Measurements from ENCODE around the gene CCDC167. TPM values are rescaled to one million over a fixed set of nuclear protein-coding genes. Genes with fewer than 3 reads are reported as not detected.
A peak's percentile ranks its signal among the peaks of the same experiment; 100 is the strongest.

The CCDC167 gene
- 17.5 TPM for total RNA-seq

DNA sequence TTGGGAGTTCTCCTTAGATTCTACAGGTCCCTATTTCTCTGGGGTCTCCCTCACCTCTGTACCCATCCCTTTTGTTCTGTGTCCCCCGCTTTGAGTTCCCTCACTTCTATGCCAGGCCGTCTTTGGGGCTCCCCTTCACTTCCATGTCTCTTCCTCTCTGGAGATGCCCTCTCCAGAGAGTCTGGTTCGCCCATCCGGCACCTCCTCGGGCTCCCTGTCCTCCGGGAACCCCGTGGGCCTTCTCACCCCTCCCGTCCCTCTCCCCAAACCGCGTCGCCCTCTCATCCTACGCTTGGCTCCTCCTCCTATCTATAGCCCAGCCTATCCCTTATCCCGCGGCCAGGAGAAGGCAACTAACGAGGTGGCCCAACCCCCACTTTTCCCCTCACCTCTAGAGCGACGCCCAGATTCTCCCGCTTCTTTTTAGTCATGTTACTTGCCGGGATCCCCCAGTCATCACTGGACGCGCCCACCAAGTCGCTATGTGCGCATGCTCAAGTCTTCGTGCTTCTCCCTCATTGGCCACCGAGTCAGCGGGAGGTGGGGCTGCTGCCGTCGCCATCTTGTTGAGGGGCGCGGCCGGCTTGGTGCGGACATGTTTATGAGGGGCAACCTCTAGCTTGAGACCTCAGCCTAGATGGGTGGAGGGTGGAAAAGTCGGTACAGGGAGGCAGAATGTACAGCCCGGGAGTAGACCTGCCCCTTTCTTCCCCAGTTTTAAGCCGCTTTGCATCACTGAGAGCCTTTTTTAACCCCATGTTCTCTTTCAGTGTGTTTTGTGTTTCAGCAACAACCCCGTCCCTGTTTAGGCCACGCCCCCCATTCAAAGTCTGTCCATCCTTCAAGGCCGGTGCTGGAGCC lies at the start of gene CCDC167:
TSS of gene CCDC167 (minus strand) at position 461 of the 861 bp plus-strand sequence. CDS start at position 431, 30 bp downstream.
- FAIRE-seq, result no peak
- DNase-seq (ENCODE audit: low spot score in 2 of 2), result peak; percentile 80 to 88

DNA sequence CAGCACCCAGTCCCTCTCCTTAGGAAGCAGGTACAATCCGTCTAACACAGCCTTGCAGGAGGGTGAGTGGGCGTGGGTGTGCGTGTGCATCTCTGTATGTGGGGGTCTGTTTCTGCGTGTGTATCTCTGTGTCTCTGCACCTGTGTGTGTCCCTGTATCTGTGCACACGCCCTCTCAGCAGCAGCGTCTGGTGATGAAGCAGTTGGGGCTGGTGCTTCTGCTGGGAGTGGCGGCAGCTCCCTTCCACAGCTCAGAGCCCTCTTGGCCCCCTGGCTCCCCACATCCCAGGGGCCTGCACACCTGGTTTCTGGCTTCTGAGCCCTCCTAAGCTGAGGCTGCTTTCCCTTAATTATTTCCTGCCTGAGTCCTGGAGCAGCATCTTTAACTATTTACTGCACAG lies 49.5 kb upstream of the CCDC167 start:
- no peak for FAIRE-seq
- DNase-seq (ENCODE audit: low spot score in 2 of 2), result no peak

DNA sequence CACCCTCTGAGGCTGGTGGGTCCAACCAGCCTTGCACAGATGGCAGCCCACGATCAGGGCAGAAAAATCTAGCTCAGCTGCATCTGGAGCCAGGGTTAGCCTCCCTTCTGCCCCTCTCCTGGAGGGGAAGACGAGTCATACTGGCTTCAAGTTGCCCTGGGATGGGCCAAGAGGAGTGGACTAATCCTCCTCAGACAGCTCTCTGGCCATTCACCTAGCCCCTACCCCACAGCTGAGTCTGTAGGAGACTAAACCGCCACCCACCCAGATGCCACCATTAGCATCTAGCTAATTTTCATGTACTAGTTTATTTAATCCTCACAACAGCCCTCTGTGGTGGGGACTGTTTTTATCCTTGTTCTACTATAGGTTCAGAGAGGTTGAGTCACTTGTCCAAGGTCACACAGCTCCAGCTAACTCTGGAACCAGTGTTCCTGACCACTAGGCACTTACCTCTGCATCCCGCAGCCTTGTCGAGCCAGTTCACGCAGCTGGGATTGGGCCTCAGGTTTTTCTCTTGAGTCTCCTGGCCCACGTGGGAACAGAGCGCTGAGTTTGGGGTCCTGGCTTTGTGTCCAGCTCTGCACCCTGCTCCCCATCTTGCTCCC lies 48.5 kb upstream of the CCDC167 start:
- FAIRE-seq, result no peak
- DNase-seq (ENCODE audit: low spot score in 2 of 2), result no peak

DNA sequence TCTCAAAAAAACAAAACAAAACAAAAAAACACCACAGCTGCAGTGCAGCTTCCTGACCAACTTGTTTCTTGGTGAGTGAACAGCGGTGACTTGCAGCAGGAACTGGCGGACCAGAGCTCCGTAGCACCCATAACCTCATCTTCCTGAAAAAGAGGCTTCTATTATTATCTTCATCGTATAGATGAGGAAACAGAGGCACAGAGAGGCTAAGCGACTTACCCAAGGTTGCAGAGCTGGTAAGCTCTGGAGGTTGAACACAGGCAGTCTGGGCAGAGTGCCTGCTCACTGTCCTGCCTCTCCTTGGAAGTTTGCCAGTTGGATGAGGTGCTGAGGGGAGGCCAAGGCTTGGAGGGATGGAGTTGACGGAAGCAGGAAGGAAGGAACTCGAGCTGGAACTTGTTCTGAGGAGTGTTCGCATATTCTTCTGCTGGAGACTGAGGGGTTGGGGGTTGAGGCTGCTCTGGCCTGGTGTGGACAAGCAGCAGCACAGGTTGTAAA lies 47.9 kb upstream of the CCDC167 start:
- DNase-seq (ENCODE audit: low spot score in 2 of 2) (no peak), FAIRE-seq (no peak)

DNA sequence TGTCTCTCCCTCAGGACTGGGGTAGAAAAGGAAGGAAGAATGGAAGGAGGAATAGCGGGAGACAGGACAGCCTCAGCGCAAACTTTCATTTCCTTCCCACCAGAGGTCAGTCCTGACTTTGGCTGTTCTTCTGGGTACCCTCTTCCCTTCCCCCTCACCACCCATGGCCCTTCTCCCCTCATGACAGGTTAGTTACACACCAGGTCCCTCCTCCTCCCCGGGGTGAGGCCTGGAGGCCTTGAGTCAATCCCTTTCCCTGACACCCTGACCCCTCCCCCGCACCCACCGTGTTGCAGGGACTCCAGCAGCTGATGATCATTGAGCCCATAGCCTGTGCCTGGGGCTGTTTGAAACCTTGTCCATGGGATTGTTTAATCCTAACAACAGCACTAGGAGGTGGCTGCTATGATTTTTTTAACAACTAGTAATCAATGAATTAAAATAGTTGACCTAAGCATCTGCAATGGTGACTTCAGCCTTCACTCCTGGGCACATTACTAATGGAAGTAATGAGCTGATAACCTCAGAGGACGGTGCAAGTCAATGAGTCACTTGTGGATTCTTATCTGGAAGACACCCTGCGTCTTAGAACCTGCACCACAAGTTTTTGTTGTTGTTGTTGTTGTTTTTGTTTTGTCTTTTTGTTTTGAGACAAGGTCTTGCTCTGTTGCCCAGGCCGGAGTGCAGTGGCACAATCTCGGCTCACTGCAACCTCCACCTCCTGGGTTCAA lies 46.6 kb upstream of the CCDC167 start:
- DNase-seq (ENCODE audit: low spot score in 2 of 2) (no peak), FAIRE-seq (no peak)

DNA sequence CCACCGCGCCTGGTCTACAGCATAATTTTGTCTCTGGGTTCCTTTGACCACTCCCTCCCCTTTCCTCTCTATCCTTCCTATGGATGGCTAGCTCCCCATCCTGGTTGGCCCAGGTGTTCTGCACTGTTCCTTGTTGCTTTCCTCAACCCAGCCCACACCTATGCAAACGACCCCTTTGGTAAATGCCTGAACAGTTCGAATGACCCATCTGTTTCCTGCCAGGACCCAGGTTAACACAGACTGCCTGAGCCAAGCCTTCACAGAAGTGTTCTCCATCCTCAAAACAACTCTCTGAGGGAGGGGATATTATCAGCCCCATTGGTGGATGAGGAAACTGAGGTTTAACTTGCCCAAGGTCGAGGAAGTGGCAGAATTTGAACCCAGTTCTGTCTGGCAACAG lies 44.8 kb upstream of the CCDC167 start:
- DNase-seq (ENCODE audit: low spot score in 2 of 2) (no peak), FAIRE-seq (no peak)

DNA sequence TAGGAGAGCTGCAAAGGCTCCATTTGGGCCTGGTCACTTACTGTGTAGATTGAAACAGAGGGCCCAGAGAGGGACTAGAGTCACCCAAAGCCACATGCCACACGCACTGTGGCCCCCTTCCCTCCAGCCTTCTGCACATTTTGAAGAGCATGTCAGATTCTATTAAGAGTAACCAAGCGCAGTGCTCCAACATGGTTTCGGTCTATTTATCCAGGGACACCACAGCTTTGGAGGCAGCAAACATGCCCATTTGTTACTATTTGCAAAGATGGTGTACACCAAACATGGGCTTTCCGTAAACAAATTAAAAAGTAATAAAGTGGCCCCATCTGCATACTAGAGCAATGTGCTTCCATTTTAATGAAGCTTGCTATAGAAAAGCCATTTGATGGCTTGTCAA lies 43.7 kb upstream of the CCDC167 start:
- no peak for FAIRE-seq
- no peak for DNase-seq (ENCODE audit: low spot score in 2 of 2)

DNA sequence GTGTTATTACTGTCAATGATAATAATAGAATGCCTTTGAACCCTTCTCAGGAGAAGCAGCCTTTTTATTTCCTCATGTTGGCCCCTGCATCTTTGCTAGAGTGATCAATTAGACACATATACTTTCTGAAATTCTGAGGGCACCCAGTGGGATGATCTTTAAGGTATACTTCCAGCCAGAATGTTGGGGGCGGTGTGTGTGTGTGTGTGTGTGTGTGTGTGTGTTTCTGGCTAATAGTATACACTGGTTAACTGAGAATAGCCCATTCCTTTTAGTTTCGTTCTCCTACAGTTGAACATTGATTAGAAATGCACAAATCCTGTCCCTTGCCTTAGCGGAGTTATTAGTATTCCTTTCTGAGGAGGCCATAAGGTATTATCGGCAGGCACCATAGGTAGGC lies 41.7 kb upstream of the CCDC167 start:
- no peak for FAIRE-seq
- DNase-seq (ENCODE audit: low spot score in 2 of 2), result no peak

DNA sequence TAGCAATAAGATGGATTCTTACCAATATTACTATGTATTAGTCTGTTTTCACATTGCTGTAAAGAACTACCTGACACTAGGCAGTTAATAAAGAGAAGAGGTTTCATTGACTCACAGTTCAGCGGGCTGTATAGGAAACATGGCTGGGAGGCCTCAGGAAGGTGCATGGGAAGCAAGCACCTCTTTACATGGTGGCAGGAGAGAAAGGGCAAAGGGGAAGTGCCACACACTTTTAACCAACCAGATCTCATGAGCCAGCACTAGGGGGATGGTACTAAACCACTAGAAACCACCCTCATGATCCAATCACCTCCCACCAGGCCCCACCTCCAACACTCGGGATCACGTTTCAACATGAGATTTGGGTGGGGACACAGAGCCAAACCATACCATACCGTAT lies 40.7 kb upstream of the CCDC167 start:
- DNase-seq (ENCODE audit: low spot score in 2 of 2) (no peak), FAIRE-seq (no peak)

DNA sequence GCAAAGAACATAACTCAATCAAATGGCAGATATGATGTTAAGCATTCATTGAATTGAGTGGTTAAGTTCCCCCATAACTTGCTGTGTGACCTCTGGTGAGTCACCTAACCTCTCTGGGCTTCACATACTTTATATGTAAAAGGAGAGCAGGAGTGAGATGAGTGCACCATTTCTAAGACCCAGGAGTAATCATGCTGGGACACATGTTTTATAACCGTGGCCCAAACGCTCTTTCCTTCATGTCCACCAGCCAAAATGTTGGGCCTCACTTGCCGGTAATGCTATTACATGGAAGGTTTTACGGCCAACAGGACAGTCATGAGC lies 40.3 kb upstream of the CCDC167 start:
- no peak for DNase-seq (ENCODE audit: low spot score in 2 of 2)
- FAIRE-seq, result no peak

DNA sequence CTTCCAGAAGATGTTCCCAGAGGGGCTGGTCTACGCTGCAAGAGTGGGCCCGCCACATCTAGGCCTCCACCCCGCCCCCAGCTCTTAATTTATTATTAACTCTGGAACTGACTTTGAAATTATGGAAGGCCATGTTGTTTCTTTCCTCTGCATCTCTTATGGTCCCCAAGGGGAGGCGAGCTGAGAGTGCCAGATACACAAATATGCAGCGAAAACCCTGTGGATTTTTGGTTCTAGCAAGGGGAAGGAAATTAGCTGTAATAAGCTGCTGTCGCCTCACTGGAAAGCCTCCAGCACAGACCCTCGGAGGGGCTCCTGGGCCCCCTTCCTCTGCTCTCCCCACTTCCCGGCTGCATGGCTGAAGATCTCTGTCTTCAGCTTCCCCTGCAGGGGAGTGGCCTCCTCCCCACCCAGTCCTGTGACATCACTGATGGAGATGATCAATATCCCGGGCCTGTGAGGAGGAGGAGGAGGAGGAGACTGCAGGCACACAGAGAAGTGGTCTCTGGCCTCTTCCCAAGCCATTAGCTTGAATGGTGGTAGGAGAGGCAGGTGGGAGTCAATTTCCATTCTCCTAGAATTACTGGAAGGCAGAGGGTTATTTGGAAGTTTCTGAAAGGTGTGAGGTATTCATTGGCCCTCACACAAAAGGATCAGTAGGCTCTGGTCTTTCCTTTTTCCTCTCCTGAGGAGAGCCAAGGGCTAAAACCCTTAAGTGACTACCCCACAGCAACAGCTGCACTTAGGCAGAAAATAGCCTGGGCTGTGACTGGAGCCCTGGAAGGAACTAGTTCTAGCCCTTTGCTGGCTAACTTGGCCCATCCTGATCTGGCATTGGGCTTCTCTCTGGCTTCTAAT lies 39.7 kb upstream of the CCDC167 start:
- FAIRE-seq, result no peak
- no peak for DNase-seq (ENCODE audit: low spot score in 2 of 2)

DNA sequence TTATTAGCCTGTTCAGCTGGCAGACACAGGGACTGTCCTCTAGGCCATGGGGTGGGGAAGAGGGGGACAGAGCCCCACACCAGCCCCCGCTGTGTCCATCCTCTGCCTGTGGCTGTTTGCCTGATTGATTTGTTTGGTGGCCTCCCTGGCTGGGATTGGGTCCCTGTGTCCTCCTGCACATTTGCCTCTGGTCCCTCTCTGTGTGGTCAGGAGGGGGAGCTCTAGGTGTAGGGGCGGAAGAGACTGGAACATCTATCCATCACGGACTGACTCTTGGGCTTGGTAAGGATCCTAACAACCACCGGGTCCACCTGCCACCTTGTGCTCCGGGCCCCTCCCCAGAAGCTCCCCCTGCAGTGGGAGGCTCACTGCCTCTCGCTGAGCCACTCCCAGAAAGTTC lies 38.4 kb upstream of the CCDC167 start:
- no peak for DNase-seq (ENCODE audit: low spot score in 2 of 2)
- no peak for FAIRE-seq

DNA sequence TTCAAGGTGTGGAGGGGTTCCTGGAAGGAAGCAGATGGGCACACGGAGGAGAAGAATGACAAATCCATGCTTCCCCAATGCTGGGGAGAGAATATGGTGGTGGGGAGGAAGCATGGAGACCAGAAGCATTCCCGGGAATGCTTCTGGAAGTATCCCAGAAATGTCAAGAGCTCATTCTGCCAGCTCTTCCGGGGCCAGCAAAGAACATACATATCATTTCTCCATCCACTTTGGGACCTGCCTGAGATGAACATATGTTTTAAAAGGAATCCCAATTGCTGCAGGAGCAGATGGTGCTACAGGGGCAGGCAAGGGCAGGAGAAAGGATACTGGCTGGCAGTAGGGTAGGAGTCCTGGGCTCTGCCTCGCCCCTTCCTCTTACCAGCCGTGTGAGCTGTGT lies 37.9 kb upstream of the CCDC167 start:
- no peak for DNase-seq (ENCODE audit: low spot score in 2 of 2)
- FAIRE-seq, result no peak

DNA sequence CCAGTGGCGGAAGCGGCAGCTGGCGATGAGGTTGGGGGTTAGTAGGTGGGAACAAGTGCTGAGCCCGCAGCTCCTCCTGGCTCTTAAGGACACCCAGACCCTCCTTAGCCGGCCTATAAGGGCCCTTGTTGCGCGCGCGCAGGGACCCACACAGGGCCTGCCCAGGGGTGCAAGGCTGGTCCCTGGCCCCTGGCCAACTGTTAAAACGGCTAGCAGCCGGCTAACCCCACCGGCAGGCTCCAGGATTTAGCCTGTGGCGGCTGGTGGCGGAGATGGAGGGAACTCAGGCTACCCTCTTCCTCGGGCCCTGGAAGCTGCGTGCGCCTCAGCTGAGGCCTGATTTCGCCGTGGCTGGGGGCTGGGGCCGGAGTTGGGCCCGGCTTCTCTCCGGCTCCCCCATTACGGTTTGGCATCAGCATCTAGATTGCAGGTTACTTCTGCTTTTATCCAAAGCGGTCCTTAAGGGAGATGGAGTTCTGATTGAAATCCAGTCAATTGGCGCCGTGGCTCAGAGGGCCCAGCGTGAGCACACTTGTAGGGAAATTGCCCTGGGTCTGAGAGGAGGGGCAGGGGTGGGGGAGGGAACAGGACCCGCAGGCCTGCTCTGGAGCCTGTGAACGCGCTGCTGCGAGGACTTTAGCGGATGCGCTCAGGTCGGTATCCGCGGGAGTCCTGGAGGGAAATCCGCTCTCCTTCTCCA lies 36.9 kb upstream of the CCDC167 start:
- FAIRE-seq (no peak), DNase-seq (ENCODE audit: low spot score in 2 of 2) (no peak)

DNA sequence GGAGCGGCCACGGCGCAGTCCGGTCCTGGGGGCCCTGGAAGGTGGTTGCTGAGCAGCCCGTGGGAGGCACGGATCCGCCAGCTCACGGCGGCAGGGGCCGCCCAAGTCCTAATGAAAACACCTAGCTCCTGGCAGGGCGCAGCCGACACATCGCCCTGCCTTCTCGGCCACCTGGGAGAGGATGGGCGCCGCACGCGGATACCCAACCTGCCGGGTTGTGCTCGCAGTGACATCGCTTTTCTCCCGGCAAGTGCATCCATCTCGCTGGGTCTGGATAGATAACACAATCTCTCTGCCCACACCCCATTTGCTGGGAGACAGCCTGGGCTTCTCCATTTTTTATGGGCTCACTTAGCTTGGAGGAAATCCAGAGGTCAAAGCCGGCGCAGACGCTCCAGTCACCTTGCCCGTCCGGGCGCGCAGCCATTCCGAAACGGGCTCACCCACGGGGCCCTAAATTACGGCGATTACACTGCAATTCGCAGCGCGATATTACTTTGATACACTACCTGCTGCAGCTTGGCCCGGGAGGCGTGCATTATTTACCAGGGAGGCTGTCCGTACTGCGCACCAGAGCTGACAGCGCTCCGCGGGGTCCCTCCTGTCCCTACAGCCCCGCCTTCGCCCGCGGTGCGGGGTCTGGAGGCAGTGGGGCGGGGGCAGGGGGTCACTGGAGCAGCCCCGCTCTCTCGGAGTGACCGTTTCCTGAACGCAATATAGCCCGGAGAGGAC lies 36.2 kb upstream of the CCDC167 start:
- no peak for FAIRE-seq
- peak in 1 of 2 donors; percentile 42 for DNase-seq (ENCODE audit: low spot score in 2 of 2)

DNA sequence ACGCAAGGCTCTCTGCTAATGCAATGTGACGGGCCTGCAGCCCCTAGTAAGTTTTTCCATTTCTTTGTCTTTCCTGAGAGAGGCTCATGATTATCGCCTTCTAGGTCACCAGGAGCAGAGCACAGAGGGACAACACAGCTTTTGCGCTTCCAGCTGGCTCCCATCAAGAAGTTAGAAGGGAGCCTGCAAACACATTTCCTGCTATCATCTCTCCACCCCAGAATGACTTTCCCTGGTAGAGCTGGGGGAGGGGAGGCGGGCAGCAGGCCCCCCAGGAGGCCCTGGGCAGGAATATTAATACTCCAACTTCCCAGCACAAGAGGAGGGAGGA lies 35.7 kb upstream of the CCDC167 start:
- FAIRE-seq (no peak), DNase-seq (ENCODE audit: low spot score in 2 of 2) (no peak)

DNA sequence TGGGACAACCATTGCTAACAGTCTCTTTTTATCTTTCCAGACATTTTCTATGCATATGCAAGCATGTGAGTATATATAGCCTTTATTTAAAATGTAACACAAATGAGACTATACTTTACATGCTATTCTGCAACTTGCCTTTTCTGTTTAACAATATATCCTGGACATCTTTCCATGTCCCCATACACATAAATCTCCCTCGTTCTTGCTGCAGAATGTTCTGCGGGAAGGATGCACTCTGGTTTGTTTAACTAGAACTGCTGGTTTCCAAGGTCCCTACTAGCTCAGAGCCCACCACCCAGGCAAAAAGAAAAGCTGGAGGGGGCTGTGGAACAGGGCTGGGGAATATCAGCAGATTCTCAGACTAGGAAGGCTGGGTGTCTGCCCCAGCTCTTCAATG lies 35.2 kb upstream of the CCDC167 start:
- FAIRE-seq, result no peak
- no peak for DNase-seq (ENCODE audit: low spot score in 2 of 2)

DNA sequence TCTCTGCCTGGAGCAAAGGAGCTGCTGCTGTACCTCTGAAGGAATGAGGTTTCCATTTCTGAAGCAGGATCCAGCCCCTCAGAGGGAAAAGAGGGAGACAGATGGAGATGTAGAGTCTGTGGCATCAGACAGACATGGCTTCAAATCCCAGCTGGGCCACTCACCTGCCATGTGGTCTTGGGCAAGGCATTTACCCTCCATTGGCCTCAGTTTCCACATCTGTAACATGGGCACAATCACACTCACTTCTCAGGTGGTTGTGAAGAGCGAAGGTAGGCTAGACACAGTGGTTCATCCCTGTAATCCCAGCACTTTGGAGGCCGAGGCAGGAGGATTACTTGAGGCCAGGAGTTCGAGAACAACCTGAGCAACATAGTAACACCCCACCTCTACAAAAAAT lies 32.4 kb upstream of the CCDC167 start:
- no peak for FAIRE-seq
- DNase-seq (ENCODE audit: low spot score in 2 of 2), result no peak

DNA sequence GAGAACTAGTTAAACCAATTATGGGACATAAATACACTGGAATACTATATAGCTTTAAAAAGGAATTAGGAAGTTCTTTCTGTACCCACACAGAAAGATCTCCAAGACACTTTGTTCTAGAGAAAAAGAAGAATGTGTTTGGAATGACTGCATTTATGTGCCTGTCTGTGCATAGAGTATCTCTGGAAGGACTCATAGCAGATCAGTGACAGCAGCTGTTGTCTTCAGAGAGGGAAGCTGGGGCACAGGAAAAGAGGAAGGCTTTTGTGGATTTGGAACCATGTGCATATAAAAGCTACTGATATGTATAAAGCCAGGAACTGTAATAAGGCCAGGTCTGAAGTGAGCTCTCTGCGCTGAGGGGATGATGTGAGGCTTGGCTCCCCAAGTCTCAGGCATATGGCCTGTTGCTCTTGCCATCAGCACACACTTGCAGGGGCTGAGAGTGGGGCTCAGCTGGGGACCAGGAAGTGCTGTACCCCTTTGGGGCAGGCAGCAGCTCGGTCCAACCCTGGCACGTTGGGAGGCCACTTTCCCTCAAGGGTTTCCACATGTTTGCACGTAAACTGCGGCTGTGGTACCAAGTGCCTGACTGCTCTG lies 31.8 kb upstream of the CCDC167 start:
- no peak for FAIRE-seq
- no peak for DNase-seq (ENCODE audit: low spot score in 2 of 2)
